ENCODE results near the gene SEC16B.

SEC16B gene

GRCh38 chr1:177937174-177937770 is 32.6 kb downstream of the SEC16B start:
- no peak for DNase-seq

DNA sequence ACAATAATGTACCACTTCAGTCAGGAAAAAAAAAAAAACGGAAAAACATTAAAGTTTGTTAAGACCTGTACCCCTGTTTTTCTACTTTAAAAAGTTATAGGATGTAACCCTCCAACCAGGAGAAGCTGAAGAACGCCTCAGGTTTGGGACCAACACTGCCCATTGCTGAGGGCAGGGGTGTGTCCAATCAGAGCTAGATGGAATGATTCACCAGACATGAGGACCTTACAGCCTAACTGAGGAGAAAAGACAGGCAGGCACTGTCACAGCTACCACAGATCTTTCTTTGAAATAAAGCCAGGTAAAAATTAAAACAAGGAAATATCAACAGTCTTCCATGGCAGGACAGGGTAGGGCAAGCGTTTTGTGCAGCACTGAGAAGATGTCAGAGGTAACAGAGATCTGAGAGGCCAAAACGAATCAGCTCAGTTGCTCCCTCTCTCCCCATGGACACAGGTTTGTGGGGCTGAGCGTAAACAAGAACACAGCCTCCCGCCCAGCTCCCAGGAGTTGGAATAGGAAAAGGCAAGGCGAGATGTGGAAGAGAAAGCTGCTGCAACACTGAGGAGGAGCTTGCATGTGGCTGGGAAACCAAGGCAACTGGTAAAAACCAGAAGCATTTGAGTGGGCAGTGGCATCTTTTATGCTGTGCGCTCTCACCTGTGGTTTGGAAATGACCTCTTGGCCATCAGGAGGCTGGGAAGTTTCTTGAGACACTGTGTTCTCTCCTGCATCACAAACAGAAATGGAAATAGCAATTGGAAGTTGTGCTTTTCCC is 34.0 kb downstream of the SEC16B start:
- DNase-seq, result no peak

DNA sequence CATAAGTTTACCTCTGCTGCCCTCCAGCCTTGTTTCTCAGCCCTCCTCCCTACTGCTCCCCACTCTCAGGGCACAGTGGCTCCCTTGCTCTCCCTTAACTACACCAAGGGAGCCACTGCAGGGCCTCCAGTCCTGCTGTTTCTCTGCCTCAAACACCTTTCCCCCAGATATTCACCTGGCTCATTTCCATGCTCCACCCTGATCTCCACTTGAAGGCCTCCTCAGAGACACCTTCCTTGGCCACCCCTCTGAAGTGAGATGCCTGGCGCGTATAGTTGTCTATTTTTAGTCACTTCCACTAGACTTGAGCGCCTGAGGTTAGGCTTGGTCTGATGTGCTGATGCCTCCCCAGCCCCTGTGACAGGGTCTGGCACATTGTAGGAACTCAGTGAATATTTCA is 34.9 kb downstream of the SEC16B start:
- DNase-seq, result no peak

DNA sequence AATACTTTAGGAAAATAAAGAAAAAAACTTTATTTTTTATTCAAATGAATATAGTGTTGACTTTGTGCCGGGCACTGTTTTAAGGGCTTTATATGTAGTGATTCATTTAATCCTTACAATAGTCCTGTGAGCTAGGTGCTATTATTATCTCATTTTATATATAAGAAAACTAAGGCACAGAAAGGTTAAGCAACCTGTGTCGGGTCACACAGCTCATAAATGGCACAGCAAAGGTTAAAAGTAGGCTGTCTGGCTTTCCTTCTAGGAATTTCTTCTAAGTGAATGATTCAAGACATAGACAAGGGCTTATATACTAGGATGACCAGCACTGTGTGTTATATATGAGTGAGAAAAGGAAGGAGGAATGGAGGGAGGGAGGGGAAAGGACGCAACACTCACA is 35.4 kb downstream of the SEC16B start:
- no peak for DNase-seq

GRCh38 chr1:177933881-177934280 is 36.0 kb downstream of the SEC16B start:
- no peak for DNase-seq

- no peak for DNase-seq
These were observed 37.7 kb downstream of the SEC16B start for GRCh38 chr1:177932123-177932522.

- DNase-seq, result no peak
These were observed 40.9 kb downstream of the SEC16B start for GRCh38 chr1:177928952-177929351.

DNA sequence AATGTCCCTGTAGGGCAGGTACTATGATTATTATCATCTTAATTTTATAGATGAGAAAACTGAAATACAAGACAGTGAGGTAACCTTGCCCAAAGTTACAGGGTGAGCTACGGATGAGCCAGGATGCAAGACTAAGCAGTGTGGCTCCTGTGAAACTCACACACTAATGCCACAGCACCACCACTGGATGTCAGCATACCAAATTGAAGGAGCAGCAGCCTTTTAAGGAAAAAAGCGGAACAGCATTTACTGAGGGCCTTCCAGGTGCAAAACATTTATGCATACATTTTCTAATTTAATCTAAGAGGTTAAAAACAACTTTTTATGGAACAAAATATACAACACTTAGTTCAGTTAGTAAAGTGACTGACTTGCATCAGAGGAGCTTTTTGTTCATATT is 41.7 kb downstream of the SEC16B start:
- DNase-seq, result no peak

- DNase-seq, result no peak
These were observed 42.7 kb downstream of the SEC16B start for GRCh38 chr1:177927021-177927596.

- DNase-seq, result no peak
These were observed 43.7 kb downstream of the SEC16B start for GRCh38 chr1:177926201-177926600.

- DNase-seq, result no peak
These were observed 44.9 kb downstream of the SEC16B start for GRCh38 chr1:177925006-177925405.

DNA sequence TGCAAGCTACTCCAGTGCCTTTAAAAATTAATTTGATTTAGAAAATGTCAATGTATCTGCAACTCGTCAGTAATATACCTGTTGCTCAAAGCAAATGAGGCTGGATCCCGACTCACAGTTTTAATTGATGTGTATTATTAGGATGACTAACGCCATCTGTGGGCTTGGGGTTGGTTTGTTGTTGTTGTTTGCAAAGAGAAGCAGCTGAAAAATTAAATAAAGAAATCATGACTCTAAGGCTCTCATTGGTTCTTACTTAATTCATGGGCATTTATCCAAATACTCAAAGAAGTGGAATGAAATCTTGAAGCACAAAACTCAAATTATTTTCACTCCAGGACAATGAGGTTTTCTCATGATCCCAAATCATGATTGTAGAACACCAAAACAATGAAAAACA is 46.4 kb downstream of the SEC16B start:
- no peak for DNase-seq

- no peak for DNase-seq
These were observed 47.6 kb downstream of the SEC16B start for GRCh38 chr1:177922209-177922608.

DNA sequence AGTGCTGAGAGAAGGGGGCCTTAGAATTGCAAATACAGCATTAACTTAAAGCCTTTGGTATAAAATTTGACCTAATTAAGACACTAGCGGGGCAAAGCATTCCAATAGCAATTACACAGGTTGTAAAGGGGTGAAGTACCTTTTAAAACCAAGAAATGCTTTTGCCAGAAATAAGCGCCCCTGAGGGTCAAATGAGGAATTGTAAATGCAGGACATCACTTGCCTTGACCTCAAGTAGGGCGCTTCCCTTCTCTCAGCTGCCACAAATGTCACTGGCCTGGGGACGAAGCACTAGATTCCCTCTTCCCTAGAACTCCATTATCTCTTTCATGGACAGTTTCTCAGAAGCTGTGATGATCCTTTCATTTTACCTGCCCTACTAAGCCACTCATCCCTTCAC is 48.3 kb downstream of the SEC16B start:
- no peak for DNase-seq

DNA sequence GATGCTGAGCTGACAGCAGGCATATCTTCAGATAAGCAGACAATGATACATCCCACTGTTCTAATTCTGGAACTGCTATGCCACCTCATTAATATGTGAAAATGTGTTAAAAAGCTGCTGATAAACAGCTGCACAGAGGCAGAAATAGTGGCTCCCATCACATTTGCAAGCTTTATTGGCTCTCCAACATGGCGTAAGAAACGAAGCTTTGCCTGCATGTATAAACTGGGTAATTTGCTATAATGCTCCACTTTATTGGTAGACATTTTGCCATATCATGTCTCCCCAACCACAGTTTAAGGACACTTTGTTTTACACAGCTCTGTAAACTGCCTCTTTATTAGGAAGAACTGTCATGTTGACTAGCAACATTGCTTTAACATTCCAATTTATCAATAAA is 49.8 kb downstream of the SEC16B start:
- no peak for DNase-seq

GRCh38 chr1:177915641-177916040 is 54.2 kb downstream of the SEC16B start:
- DNase-seq, result no peak

DNA sequence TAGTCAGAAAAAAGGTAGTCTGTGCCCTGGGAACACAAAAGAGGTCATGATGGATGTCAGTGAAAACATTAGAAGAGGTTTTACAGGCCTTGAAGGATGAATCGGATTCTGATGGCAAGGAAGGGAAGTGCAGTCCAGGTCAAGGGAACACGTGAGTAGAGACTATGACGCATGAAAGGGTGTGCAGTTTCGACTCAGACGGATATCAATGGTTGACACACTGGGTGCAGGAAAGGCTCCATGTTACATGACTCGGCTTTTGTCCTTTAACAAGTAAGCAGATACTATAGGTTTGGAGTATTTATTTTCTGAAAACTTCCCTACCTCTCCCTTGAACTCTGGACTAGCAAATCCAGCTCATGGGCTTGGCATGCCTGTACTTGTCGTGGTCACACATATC is 55.3 kb downstream of the SEC16B start:
- no peak for DNase-seq

DNA sequence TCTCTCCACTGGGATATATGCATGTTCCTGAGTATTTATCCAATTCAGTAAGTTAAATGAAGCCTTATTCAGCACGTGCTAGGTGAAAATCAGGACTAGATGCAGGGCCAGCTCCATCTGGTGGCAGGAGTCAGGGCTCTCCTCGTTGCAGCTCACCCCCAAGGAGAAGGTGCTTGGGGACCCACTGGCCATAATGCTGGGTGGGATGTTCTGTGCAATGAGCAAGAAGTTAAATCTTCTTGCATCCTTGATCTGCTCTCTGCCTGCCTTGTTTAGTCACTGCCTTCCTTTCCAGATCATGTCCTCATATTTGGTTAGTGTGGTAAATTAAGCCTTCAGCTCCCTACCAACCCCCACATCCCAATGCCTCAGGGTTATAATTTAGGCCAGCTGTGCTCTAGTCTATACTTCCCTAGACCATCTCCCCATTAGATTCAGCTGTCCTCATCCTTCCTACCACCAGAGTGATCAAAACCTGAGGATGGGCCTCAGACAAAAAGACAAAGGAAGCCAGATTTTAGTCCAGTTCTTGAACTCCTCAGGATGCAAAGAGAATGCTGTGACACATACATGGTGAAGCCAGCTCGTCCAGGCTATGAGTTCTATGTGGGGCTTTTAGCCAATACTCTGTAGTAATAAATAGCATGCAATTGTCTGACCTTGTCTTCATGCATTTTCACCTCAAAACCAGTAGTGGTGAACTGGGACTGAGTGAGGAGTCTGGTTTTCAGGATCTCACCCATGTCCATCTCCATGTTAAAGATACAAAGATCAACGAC is 55.9 kb downstream of the SEC16B start:
- peak; percentile 35 for DNase-seq

- peak; percentile 13 for DNase-seq
These were observed 56.9 kb downstream of the SEC16B start for GRCh38 chr1:177912991-177913390.

DNA sequence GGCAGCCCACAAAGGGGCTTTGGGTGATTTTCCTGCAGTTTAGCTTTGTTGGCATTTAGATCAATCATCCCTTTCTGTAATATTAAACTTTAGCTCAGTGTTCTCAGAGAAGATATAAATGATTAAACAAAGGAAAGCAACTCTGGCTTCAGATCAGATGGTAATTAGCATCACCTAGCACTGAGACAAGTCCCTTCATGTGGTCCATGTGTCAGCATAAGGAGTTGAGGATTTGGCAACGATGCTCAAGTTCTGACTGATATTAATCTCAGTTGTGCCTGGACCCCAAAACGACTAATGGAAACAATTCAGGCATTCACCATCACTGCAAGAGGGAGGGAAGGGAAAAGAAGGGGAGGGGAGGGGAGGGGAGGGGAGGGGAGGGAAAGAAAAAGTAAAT is 60.4 kb downstream of the SEC16B start:
- DNase-seq, result no peak

DNA sequence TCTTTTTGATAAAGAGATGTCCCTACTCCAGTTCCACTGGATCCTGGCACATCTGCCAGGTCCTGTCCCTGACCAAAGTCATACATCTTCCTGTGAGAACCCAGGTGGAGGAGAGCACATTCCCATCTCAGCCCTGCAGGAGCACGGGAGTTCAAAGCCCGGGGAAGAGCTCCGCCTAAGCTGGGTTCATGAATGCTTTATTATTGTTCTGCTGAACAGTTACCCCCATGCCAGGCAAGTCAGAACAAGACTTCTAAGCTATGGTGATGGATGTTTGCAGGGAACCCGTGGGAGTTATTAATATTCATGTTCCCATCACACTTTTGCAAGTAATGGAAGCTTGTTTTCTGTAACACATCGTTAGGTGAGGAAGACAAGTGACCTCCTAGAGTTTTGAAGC is 62.9 kb downstream of the SEC16B start:
- DNase-seq, result no peak

- DNase-seq, result no peak
These were observed 64.2 kb downstream of the SEC16B start for GRCh38 chr1:177905686-177906085.

DNA sequence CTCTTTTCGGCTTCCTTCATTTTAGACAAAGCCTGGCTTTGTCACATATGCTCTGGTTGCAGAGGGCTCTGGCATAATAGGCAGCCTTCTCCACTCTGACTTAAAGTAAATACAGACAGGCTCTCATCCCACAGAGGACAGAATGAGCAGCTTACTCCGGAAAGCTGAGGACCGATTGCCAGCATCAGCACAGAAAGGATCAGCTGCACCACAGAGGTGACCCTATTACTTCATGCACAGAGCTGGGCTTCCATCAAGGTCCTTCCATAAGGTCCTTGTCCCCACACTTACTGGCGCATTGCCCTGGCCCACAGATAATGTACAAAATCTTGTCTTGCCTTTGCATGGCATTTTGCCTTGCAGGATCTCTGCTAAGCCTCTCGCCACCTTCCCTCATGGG is 67.6 kb downstream of the SEC16B start:
- no peak for DNase-seq
